GM23338 (cell line): ENCODE data around the gene DLST. TPM values are rescaled to one million over a fixed set of nuclear protein-coding genes. Genes with fewer than 3 reads are reported as not detected.

Experiments used
- ATAC-seq: fragments of 200-7000 bp; cut with Tn5 transposase; 3 replicates; pipeline ENCODE4 v1.9.1; 2020
- DNase-seq: peaks from one replicate; pipeline ENCODE4 v3.0.0-alpha.2; 2015; ENCODE audit warnings: low spot score
- H2AFZ ChIP-seq: fragments of 200-600 bp; sonication (generic); 2 replicates; pipeline ENCODE4 v1.8.0; 2016; ENCODE audit warnings: antibody characterized with exemption, mild to moderate bottlenecking, moderate library complexity
- H3F3A ChIP-seq: fragments of 200-600 bp; sonication (generic); replicated peaks from 2 replicates; pipeline ENCODE4 v1.8.0; 2017; ENCODE audit warnings: antibody characterized with exemption, mixed run types, low read depth
- H3K27ac ChIP-seq: fragments of 200-600 bp; sonication (generic); 2 replicates; pipeline ENCODE4 v1.6.1; 2016; ENCODE audit warnings: low read depth
- H3K27me3 ChIP-seq: fragments of 200-600 bp; sonication (generic); 2 replicates; pipeline ENCODE4 v1.8.0; 2016; ENCODE audit warnings: mild to moderate bottlenecking, mixed run types, moderate library complexity; ENCODE audit not compliant: insufficient read depth
- H3K36me3 ChIP-seq: fragments of 200-600 bp; sonication (generic); 2 replicates; pipeline ENCODE4 v1.8.0; 2016; ENCODE audit warnings: mild to moderate bottlenecking; ENCODE audit not compliant: insufficient read depth
- H3K4me1 ChIP-seq: fragments of 200-600 bp; sonication (generic); 2 replicates; pipeline ENCODE4 v1.8.0; 2016; ENCODE audit warnings: mild to moderate bottlenecking, moderate library complexity; ENCODE audit not compliant: insufficient read depth
- H3K4me2 ChIP-seq: fragments of 200-600 bp; sonication (generic); 2 replicates; pipeline ENCODE4 v1.7.1; 2017; ENCODE audit warnings: mixed run types
- H3K4me3 ChIP-seq: fragments of 200-600 bp; sonication (generic); 2 replicates; pipeline ENCODE4 v1.6.1; 2016; ENCODE audit warnings: mixed run types
- H3K79me2 ChIP-seq: fragments of 200-600 bp; sonication (generic); replicated peaks from 2 replicates; pipeline ENCODE4 v1.8.0; 2017; ENCODE audit warnings: mild to moderate bottlenecking; ENCODE audit not compliant: insufficient read depth
- H3K9me2 ChIP-seq: fragments of 200-600 bp; sonication (generic); 2 replicates; pipeline ENCODE4 v1.8.0; 2017; ENCODE audit not compliant: insufficient read depth
- H4K20me1 ChIP-seq: fragments of 200-600 bp; sonication (generic); replicated peaks from 2 replicates; pipeline ENCODE4 v1.8.0; 2017; ENCODE audit warnings: mild to moderate bottlenecking; ENCODE audit not compliant: insufficient read depth
- H3K27ac Mint-ChIP-seq: 2 replicates; pipeline ENCODE4 v1.8.0; 2020; ENCODE audit warnings: inconsistent platforms, mild to moderate bottlenecking, moderate library complexity, mixed read lengths
- H3K27me3 Mint-ChIP-seq: 3 replicates; pipeline ENCODE4 v1.8.0; 2022; ENCODE audit warnings: low read depth, mild to moderate bottlenecking, moderate library complexity, mixed read lengths, inconsistent platforms; ENCODE audit not compliant: insufficient read depth, poor library complexity
- H3K36me3 Mint-ChIP-seq: 3 replicates; pipeline ENCODE4 v1.8.0; 2021; ENCODE audit warnings: low read depth, mild to moderate bottlenecking, inconsistent platforms, moderate library complexity, mixed read lengths
- H3K4me1 Mint-ChIP-seq: 3 replicates; pipeline ENCODE4 v1.8.0; 2020; ENCODE audit warnings: mild to moderate bottlenecking, inconsistent platforms, mixed read lengths
- H3K4me3 Mint-ChIP-seq: 3 replicates; pipeline ENCODE4 v1.8.0; 2021; ENCODE audit warnings: moderate library complexity, mild to moderate bottlenecking, inconsistent platforms, mixed read lengths
- H3K9me3 Mint-ChIP-seq: 3 replicates; pipeline ENCODE4 v1.8.0; 2020; ENCODE audit warnings: moderate library complexity, mild to moderate bottlenecking, inconsistent platforms, mixed read lengths
- CREB1 ChIP-seq: fragments of 250-450 bp; sonication (Bioruptor Pico); IDR thresholded peaks from 2 replicates; pipeline ENCODE4 v1.5.0; 2020; ENCODE audit warnings: low read depth, mild to moderate bottlenecking, moderate library complexity
- CTCF ChIP-seq, 2 experiments: fragments of 200-600 bp in 1 of 2; sonication (generic) in 1 of 2; conservative IDR thresholded peaks; 2 replicates each; pipeline versions ENCODE4 v1.5.1 to v1.6.1; 2016 to 2017; ENCODE audit warnings: antibody characterized with exemption in 2 of 2, low read depth in 2 of 2, mild to moderate bottlenecking in 2 of 2, moderate library complexity in 1 of 2
- ETS1 ChIP-seq: IDR thresholded peaks from 2 replicates; pipeline ENCODE4 v1.6.1; 2016; ENCODE audit warnings: antibody characterized with exemption
- EZH2 ChIP-seq: fragments of 200-600 bp; sonication (generic); IDR thresholded peaks from one replicate; pipeline ENCODE4 v1.8.0; 2017; ENCODE audit warnings: antibody characterized with exemption, mild to moderate bottlenecking, low read depth; ENCODE audit not compliant: unreplicated experiment
- EZH2phosphoT487 ChIP-seq: fragments of 200-600 bp; sonication (generic); IDR thresholded peaks from one replicate; pipeline ENCODE4 v1.8.1; 2018; ENCODE audit warnings: antibody characterized with exemption; ENCODE audit not compliant: unreplicated experiment
- JUNB ChIP-seq: IDR thresholded peaks from one replicate; pipeline ENCODE4 v1.6.1; 2016; ENCODE audit warnings: antibody characterized with exemption; ENCODE audit not compliant: unreplicated experiment
- NANOG ChIP-seq: IDR thresholded peaks from 2 replicates; pipeline ENCODE4 v1.6.1; 2016; ENCODE audit warnings: antibody characterized with exemption, borderline replicate concordance
- POLR2AphosphoS5 ChIP-seq: IDR thresholded peaks from 2 replicates; pipeline ENCODE4 v1.6.1; 2016; ENCODE audit warnings: antibody characterized with exemption, low read depth
- STAT1 ChIP-seq: IDR thresholded peaks from one replicate; pipeline ENCODE4 v1.6.1; 2016; ENCODE audit warnings: antibody characterized with exemption; ENCODE audit not compliant: unreplicated experiment
- ZNF114 ChIP-seq: fragments of 250-450 bp; sonication (Bioruptor Pico); IDR thresholded peaks from 2 replicates; pipeline ENCODE4 v1.5.0; 2020; ENCODE audit warnings: mild to moderate bottlenecking, moderate library complexity
- ZNF331 ChIP-seq: fragments of 250-450 bp; sonication (Bioruptor Pico); IDR thresholded peaks from 2 replicates; pipeline ENCODE4 v1.5.0; 2020; ENCODE audit warnings: low read depth, mild to moderate bottlenecking, moderate library complexity
- polyA plus RNA-seq: library from polyadenylated mRNA; unstranded; fragments of >200 nt; fragmentation: Nextera tagmentation; extraction: Ambion mirVana; gene quantifications from 2 replicates; pipeline ENCODE4 v1.2.1, GENCODE V29; 2016
- total RNA-seq: library from RNA; depleted of rRNA; stranded (reverse); fragments of >200 nt; shearing (Covaris generic); gene quantifications from 2 replicates; pipeline ENCODE4 v1.2.3, GENCODE V29; 2014
- TF ChIP-seq, protein P1 (sequence below): fragments of 250-450 bp; sonication (Bioruptor Pico); IDR thresholded peaks from 2 replicates; pipeline ENCODE4 v1.5.0; 2020; ENCODE audit warnings: mild to moderate bottlenecking, moderate library complexity
- TF ChIP-seq, protein P2 (sequence below): IDR thresholded peaks from one replicate; pipeline ENCODE4 v1.6.1; 2018; ENCODE audit warnings: antibody characterized with exemption; ENCODE audit not compliant: unreplicated experiment

DLST gene
- total and polyA plus RNA-seq, 2 experiments from 2014 or later = 11.2 to 106 TPM

- no peak for TF ChIP-seq EZH2phosphoT487
- no peak for TF ChIP-seq STAT1
- TF ChIP-seq, protein P1, sequence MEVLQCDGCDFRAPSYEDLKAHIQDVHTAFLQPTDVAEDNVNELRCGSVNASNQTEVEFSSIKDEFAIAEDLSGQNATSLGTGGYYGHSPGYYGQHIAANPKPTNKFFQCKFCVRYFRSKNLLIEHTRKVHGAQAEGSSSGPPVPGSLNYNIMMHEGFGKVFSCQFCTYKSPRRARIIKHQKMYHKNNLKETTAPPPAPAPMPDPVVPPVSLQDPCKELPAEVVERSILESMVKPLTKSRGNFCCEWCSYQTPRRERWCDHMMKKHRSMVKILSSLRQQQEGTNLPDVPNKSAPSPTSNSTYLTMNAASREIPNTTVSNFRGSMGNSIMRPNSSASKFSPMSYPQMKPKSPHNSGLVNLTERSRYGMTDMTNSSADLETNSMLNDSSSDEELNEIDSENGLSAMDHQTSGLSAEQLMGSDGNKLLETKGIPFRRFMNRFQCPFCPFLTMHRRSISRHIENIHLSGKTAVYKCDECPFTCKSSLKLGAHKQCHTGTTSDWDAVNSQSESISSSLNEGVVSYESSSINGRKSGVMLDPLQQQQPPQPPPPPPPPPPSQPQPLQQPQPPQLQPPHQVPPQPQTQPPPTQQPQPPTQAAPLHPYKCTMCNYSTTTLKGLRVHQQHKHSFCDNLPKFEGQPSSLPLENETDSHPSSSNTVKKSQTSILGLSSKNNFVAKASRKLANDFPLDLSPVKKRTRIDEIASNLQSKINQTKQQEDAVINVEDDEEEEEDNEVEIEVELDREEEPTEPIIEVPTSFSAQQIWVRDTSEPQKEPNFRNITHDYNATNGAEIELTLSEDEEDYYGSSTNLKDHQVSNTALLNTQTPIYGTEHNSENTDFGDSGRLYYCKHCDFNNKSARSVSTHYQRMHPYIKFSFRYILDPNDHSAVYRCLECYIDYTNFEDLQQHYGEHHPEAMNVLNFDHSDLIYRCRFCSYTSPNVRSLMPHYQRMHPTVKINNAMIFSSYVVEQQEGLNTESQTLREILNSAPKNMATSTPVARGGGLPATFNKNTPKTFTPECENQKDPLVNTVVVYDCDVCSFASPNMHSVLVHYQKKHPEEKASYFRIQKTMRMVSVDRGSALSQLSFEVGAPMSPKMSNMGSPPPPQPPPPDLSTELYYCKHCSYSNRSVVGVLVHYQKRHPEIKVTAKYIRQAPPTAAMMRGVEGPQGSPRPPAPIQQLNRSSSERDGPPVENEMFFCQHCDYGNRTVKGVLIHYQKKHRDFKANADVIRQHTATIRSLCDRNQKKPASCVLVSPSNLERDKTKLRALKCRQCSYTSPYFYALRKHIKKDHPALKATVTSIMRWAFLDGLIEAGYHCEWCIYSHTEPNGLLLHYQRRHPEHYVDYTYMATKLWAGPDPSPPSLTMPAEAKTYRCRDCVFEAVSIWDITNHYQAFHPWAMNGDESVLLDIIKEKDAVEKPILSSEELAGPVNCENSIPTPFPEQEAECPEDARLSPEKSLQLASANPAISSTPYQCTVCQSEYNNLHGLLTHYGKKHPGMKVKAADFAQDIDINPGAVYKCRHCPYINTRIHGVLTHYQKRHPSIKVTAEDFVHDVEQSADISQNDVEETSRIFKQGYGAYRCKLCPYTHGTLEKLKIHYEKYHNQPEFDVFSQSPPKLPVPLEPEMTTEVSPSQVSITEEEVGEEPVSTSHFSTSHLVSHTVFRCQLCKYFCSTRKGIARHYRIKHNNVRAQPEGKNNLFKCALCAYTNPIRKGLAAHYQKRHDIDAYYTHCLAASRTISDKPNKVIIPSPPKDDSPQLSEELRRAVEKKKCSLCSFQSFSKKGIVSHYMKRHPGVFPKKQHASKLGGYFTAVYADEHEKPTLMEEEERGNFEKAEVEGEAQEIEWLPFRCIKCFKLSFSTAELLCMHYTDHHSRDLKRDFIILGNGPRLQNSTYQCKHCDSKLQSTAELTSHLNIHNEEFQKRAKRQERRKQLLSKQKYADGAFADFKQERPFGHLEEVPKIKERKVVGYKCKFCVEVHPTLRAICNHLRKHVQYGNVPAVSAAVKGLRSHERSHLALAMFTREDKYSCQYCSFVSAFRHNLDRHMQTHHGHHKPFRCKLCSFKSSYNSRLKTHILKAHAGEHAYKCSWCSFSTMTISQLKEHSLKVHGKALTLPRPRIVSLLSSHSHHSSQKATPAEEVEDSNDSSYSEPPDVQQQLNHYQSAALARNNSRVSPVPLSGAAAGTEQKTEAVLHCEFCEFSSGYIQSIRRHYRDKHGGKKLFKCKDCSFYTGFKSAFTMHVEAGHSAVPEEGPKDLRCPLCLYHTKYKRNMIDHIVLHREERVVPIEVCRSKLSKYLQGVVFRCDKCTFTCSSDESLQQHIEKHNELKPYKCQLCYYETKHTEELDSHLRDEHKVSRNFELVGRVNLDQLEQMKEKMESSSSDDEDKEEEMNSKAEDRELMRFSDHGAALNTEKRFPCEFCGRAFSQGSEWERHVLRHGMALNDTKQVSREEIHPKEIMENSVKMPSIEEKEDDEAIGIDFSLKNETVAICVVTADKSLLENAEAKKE (CRISPR knock-in tag) = no peak
- TF ChIP-seq ZNF331 (CRISPR knock-in tag) = no peak
- TF ChIP-seq, protein P2, sequence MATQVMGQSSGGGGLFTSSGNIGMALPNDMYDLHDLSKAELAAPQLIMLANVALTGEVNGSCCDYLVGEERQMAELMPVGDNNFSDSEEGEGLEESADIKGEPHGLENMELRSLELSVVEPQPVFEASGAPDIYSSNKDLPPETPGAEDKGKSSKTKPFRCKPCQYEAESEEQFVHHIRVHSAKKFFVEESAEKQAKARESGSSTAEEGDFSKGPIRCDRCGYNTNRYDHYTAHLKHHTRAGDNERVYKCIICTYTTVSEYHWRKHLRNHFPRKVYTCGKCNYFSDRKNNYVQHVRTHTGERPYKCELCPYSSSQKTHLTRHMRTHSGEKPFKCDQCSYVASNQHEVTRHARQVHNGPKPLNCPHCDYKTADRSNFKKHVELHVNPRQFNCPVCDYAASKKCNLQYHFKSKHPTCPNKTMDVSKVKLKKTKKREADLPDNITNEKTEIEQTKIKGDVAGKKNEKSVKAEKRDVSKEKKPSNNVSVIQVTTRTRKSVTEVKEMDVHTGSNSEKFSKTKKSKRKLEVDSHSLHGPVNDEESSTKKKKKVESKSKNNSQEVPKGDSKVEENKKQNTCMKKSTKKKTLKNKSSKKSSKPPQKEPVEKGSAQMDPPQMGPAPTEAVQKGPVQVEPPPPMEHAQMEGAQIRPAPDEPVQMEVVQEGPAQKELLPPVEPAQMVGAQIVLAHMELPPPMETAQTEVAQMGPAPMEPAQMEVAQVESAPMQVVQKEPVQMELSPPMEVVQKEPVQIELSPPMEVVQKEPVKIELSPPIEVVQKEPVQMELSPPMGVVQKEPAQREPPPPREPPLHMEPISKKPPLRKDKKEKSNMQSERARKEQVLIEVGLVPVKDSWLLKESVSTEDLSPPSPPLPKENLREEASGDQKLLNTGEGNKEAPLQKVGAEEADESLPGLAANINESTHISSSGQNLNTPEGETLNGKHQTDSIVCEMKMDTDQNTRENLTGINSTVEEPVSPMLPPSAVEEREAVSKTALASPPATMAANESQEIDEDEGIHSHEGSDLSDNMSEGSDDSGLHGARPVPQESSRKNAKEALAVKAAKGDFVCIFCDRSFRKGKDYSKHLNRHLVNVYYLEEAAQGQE = no peak
- no peak for TF ChIP-seq EZH2
- TF ChIP-seq JUNB = no peak
- no peak for TF ChIP-seq POLR2AphosphoS5
- no peak for TF ChIP-seq ETS1
- TF ChIP-seq NANOG = no peak
- TF ChIP-seq CTCF (conservative IDR thresholded peaks at IDR 0.05; ENCODE audit: low read depth in 2 of 2) = no peak
- TF ChIP-seq CREB1 (CRISPR knock-in tag) = no peak
- TF ChIP-seq ZNF114 (CRISPR knock-in tag) = no peak
- H3K27me3 Mint-ChIP-seq = peaks cover 5% of the 10 kb centered on the region
- H3K27ac Mint-ChIP-seq = no peak overlapping the region
Measured at GRCh38 chr14:74911221-74911620, 29.5 kb downstream of the DLST start.

More at GRCh38 chr14:74911221-74911620, 29.5 kb downstream of the DLST start:
- no peak overlapping the region for H3K4me2 ChIP-seq
- H4K20me1 ChIP-seq = 0 out of 2 replicates have a peak, but pooled peaks cover 4% of the 10 kb centered on the region
- H3K4me3 Mint-ChIP-seq = no peak overlapping the region
- peaks cover 3% of the 10 kb centered on the region; the same call in 2 of the 3 replicates for H3K36me3 Mint-ChIP-seq
- no peaks in the 10 kb centered on the region for H3K79me2 ChIP-seq
- H2AFZ ChIP-seq = no peak overlapping the region
- no peak overlapping the region for H3K4me3 ChIP-seq
- H3K4me1 ChIP-seq = no peaks in the 10 kb centered on the region
- H3K9me2 ChIP-seq = no peaks in the 10 kb centered on the region
- no peaks in the 10 kb centered on the region for H3K9me3 Mint-ChIP-seq
- no peak for DNase-seq
- ATAC-seq = no peak
- H3F3A ChIP-seq = no peaks in the 10 kb centered on the region
- H3K27ac ChIP-seq = no peak overlapping the region
- H3K27me3 ChIP-seq = no peaks in the 10 kb centered on the region
- no peaks in the 10 kb centered on the region for H3K4me1 Mint-ChIP-seq
- no peaks in the 10 kb centered on the region for H3K36me3 ChIP-seq
